Spleen (tissue), 11 donors: Measurements from ENCODE around the gene PNKD. TPM values are rescaled to one million over a fixed set of nuclear protein-coding genes. Genes with fewer than 3 reads are reported as not detected.

ENCODE experiments used
- DNase-seq: peaks from one replicate; pipeline ENCODE4 v3.0.0-alpha.2; 2020
- H3K27ac ChIP-seq, 8 donors: fragments of 200-600 bp; sonication (generic) in 7 of 8; 1 replicate in 4 of 8; 2 replicates in 4 of 8; pipeline versions ENCODE4 v1.5.0 to v1.8.0; 2016 to 2021; ENCODE audit warnings: inconsistent platforms in 4 of 8, mild to moderate bottlenecking in 4 of 8, moderate library complexity in 1 of 8
- H3K27me3 ChIP-seq, 7 donors: fragments of 200-600 bp; sonication (generic) in 6 of 7; replicated peaks in 1 of 7; 1 replicate in 4 of 7; 2 replicates in 3 of 7; pipeline versions ENCODE4 v1.5.0 to v1.8.0; 2016 to 2021; ENCODE audit warnings: inconsistent platforms in 3 of 7, mild to moderate bottlenecking in 1 of 7
- H3K36me3 ChIP-seq, 6 donors: fragments of 200-600 bp; sonication (generic) in 5 of 6; 1 replicate in 4 of 6; 2 replicates in 2 of 6; pipeline versions ENCODE4 v1.5.0 to v1.8.0; 2016 to 2021; ENCODE audit warnings: inconsistent platforms in 2 of 6
- H3K4me1 ChIP-seq, 6 donors: fragments of 200-600 bp; sonication (generic) in 5 of 6; 1 replicate in 3 of 6; 2 replicates in 3 of 6; pipeline versions ENCODE4 v1.5.0 to v1.8.0; 2016 to 2021; ENCODE audit warnings: inconsistent platforms in 3 of 6
- H3K4me3 ChIP-seq, 8 donors: fragments of 200-600 bp; sonication (generic) in 7 of 8; 1 replicate in 4 of 8; 2 replicates in 4 of 8; pipeline versions ENCODE4 v1.5.0 to v1.8.0; 2016 to 2021; ENCODE audit warnings: inconsistent platforms in 4 of 8, mild to moderate bottlenecking in 4 of 8, moderate library complexity in 2 of 8
- H3K9me3 ChIP-seq, 8 donors: fragments of 200-600 bp; sonication (generic) in 7 of 8; 1 replicate in 4 of 8; 2 replicates in 4 of 8; pipeline versions ENCODE4 v1.5.0 to v1.8.0; 2016 to 2021; ENCODE audit warnings: inconsistent platforms in 4 of 8
- CTCF ChIP-seq, 11 experiments: fragments of 200-600 bp in 7 of 11; fragments of 450-650 bp in 4 of 11; sonication (generic) in 4 of 11; IDR thresholded peaks in 8 of 11; conservative IDR thresholded peaks in 3 of 11; 1 replicate in 7 of 11; 2 replicates in 4 of 11; pipeline versions ENCODE4 v1.4.0 to v1.8.0; 2016 to 2021; ENCODE audit warnings: antibody characterized with exemption in 11 of 11, inconsistent platforms in 4 of 11, mild to moderate bottlenecking in 1 of 11
- POLR2A ChIP-seq, 3 donors: fragments of 450-650 bp; IDR thresholded peaks; one replicate each; pipeline ENCODE4 v1.5.1; 2017; ENCODE audit warnings: antibody characterized with exemption in 3 of 3, mild to moderate bottlenecking in 1 of 3
- POLR2AphosphoS5 ChIP-seq, 3 donors: sonication (generic); formaldehyde crosslinking; IDR thresholded peaks; one replicate each; pipeline ENCODE4 v1.5.1; 2017; ENCODE audit warnings: antibody characterized with exemption in 3 of 3
- WGBS, 5 donors: extraction: QIAGEN DNeasy Blood & Tissue Kit in 3 of 5; methylation state at CpG; one replicate each; pipeline versions ENCODE4 v1.1.5 to v1.1.7; 2013 to 2018; 5-methylcytosine and 5-hydroxymethylcytosine counted together
- intact Hi-C: fragments of 100-400 bp; cut with DNase I; formaldehyde crosslinking; loops from one replicate; pipeline ENCODE4 v1.15.0; 2023; ENCODE audit warnings: low total_unique reads
- microRNA-seq, 3 donors: library from miRNA; unstranded; fragments of <30 nt; microRNA quantifications; one replicate each; pipeline versions ENCODE4 to v1.1.0, GENCODE V29; 2019 to 2020
- polyA plus RNA-seq, 3 donors: library from polyadenylated mRNA; stranded (reverse); fragments of 200-250 nt; gene quantifications; one replicate each; pipeline ENCODE4 v1.2.1, GENCODE V29; 2013
- small RNA-seq, 4 donors: library from RNA; depleted of rRNA; stranded (forward); fragments of <200 nt; gene quantifications; one replicate each; pipeline ENCODE3, GENCODE V24; 2016
- total RNA-seq, 7 donors: library from RNA; depleted of rRNA in 3 of 7; stranded (reverse); fragments of >200 nt in 3 of 7; fragmentation: NEBNext Ultra II Directional in 4 of 7; extraction: Animal tissue kit (Norgen Biotek cat#: 25700) in 4 of 7; gene quantifications; one replicate each; pipeline versions ENCODE4 v1.1.0 to v1.2.1, GENCODE V29; 2016 to 2021
- donor health status: healthy with polysubstance abuse.
- donor health status: DM: no; HTN: no; CAD: no; lungs with moderate emphysema.
- donor health status: DM: no; HTN: no; CAD: no.
- donor health status: Bipolar disorder and iron deficiency.
- donor health status: healthy.
- donor health status: DM: no; HTN: no; CAD: no.
- donor health status: DM: yes; HTN: yes; CAD: no.

PNKD gene
- total and polyA plus RNA-seq, 10 donors = 41.4 to 92.1 (median 49.4) TPM

GRCh38 chr2:218395090-218395444 is 124.7 kb downstream of the PNKD start:
- Histone ChIP-seq H3K9me3 (no peaks in the 10 kb centered on the region), H3K36me3 (peaks cover 0 to 57% (median 0%) of the 10 kb centered on the region in 6 donors), H3K27me3 (no peaks in the 10 kb centered on the region), H3K4me3 (peak overlapping the region in 2 of 8 donors; percentile 95 to 99), H3K27ac (peak overlapping the region in 6 of 8 donors; percentile 98 to 100 (median 99)), H3K4me1 (peaks cover 4 to 81% (median 54%) of the 10 kb centered on the region in 6 donors)
- TF ChIP-seq CTCF (IDR thresholded peaks at IDR 0.05 in 8 of 11, conservative IDR thresholded peaks at IDR 0.05 in 3 of 11) = no peak
- TF ChIP-seq POLR2AphosphoS5 (IDR thresholded peaks at IDR 0.05) = no peak
- no peak for TF ChIP-seq POLR2A (IDR thresholded peaks at IDR 0.05)
- intact Hi-C loops = loop anchor here (10.0 kb wide), 1 partner anchor 100 kb away; the partner anchor contains the start of gene TMBIM1
- DNase-seq = no peak
- 77 to 91% (median 85%) methylated on average over 6 of the region's 6 CpGs for WGBS, 5 donors

GRCh38 chr2:218395456-218395825 is 125.1 kb downstream of the PNKD start:
- intact Hi-C loops = loop anchor here (10.0 kb wide), 1 partner anchor 101 kb away; the partner anchor contains the start of gene TMBIM1
- DNase-seq = peak; percentile 84

GRCh38 chr2:218395826-218396687 is 125.7 kb downstream of the PNKD start:
- Histone ChIP-seq H3K27ac (peak overlapping the region; percentile 90 to 100 (median 99)), H3K4me3 (peak overlapping the region; percentile 40 to 99 (median 96)), H3K4me1 (peaks cover 6 to 83% (median 58%) of the 10 kb centered on the region in 6 donors), H3K9me3 (no peaks in the 10 kb centered on the region), H3K27me3 (no peaks in the 10 kb centered on the region), H3K36me3 (peaks cover 0 to 47% (median 0%) of the 10 kb centered on the region in 6 donors)
- TF ChIP-seq POLR2A (IDR thresholded peaks at IDR 0.05) = peak in 1 of 3 donors; percentile 35
- peak; percentile 97 to 100 (median 98) for TF ChIP-seq CTCF (IDR thresholded peaks at IDR 0.05 in 8 of 11, conservative IDR thresholded peaks at IDR 0.05 in 3 of 11)
- TF ChIP-seq POLR2AphosphoS5 (IDR thresholded peaks at IDR 0.05) = peak; percentile 88 to 96 (median 93)
- WGBS, 5 donors = 1 to 3% (median 2%) methylated on average over 26 to 57 of the region's 57 CpGs
- peak; percentile 99 for DNase-seq
- intact Hi-C loops = loop anchor here (10.0 kb wide), 1 partner anchor 101 kb away; the partner anchor contains the start of gene TMBIM1

More at GRCh38 chr2:218395456-218395825, 125.1 kb downstream of the PNKD start:
- H3K9me3 ChIP-seq = no peaks in the 10 kb centered on the region
- TF ChIP-seq CTCF (IDR thresholded peaks at IDR 0.05 in 8 of 11, conservative IDR thresholded peaks at IDR 0.05 in 3 of 11) = no peak
- no peak for TF ChIP-seq POLR2A (IDR thresholded peaks at IDR 0.05)
- TF ChIP-seq POLR2AphosphoS5 (IDR thresholded peaks at IDR 0.05) = no peak
- H3K36me3 ChIP-seq = peaks cover 0 to 53% (median 0%) of the 10 kb centered on the region in 6 donors
- peaks cover 4 to 81% (median 54%) of the 10 kb centered on the region in 6 donors for H3K4me1 ChIP-seq
- WGBS, 5 donors = 39 to 58% (median 44%) methylated on average over 16 of the region's 16 CpGs
- H3K27me3 ChIP-seq = no peaks in the 10 kb centered on the region
- H3K4me3 ChIP-seq = peak overlapping the region in 7 of 8 donors; percentile 78 to 99 (median 97)
- H3K27ac ChIP-seq = peak overlapping the region; percentile 90 to 100 (median 99)

Small RNA genes within 50 kb of the gene (microRNA-seq; reads per million reads assigned to microRNA genes)
- gene MIR6513 (3.4 to 5.3 (median 4.7) reads per million in 3 donors), gene MIR6810 (1.1 to 1.4 (median 1.4) reads per million in 3 donors)

Small RNA genes within 50 kb of the gene (small RNA-seq; reads per million reads assigned to genes)
- 0 to 0.08 (median 0) reads per million in 4 donors for gene MIR6810

Other genes starting within 250 kb of the PNKD start
- gene RUFY4, start 201.3 kb upstream of the PNKD start, total RNA-seq = 1 to 10 TPM; 2.0 to 4.5 (median 2.6) TPM
- gene RUFY4, start 201.3 kb upstream of the PNKD start, polyA plus RNA-seq = 1 to 10 TPM in 2 of 3 donors, under 1 TPM in 1; 0.32 to 3.7 (median 2.7) TPM
- 100 to 1,000 TPM in 1 of 7 donors, 10 to 100 TPM in 6; 24.4 to 113 (median 56.2) TPM for gene CXCR2, start 144.5 kb upstream of the PNKD start, total RNA-seq
- 1 to 10 TPM in 2 of 3 donors, under 1 TPM in 1; 0.39 to 6.5 (median 2.6) TPM for gene CXCR2, start 144.5 kb upstream of the PNKD start, polyA plus RNA-seq
- gene CXCR1, start 103.6 kb upstream of the PNKD start, total RNA-seq = 100 to 1,000 TPM in 2 of 7 donors, 10 to 100 TPM in 5; 19.4 to 139 (median 48.4) TPM
- gene CXCR1, start 103.6 kb upstream of the PNKD start, polyA plus RNA-seq = 1 to 10 TPM in 2 of 3 donors, under 1 TPM in 1; 0.70 to 6.6 (median 4.9) TPM
- gene ARPC2, start 53.3 kb upstream of the PNKD start, total RNA-seq = 100 to 1,000 TPM; 344 to 554 (median 430) TPM
- gene ARPC2, start 53.3 kb upstream of the PNKD start, polyA plus RNA-seq = 100 to 1,000 TPM; 262 to 317 (median 289) TPM
- 10 to 100 TPM in 1 of 7 donors, 1 to 10 TPM in 6; 2.6 to 13.9 (median 7.3) TPM for gene GPBAR1, start 9.5 kb upstream of the PNKD start, total RNA-seq
- gene GPBAR1, start 9.5 kb upstream of the PNKD start, polyA plus RNA-seq = 1 to 10 TPM; 1.4 to 9.0 (median 2.9) TPM
- 10 to 100 TPM; 55.6 to 84.6 (median 61.9) TPM for gene AAMP, start 382 bp upstream of the PNKD start, total RNA-seq
- 10 to 100 TPM; 54.1 to 93.8 (median 65.6) TPM for gene AAMP, start 382 bp upstream of the PNKD start, polyA plus RNA-seq
- gene TMBIM1, start 22.0 kb downstream of the PNKD start, total RNA-seq = 100 to 1,000 TPM in 3 of 7 donors, 10 to 100 TPM in 4; 79.4 to 121 (median 95.9) TPM
- 10 to 100 TPM; 17.2 to 33.1 (median 27.4) TPM for gene TMBIM1, start 22.0 kb downstream of the PNKD start, polyA plus RNA-seq
- gene CATIP, start 86.3 kb downstream of the PNKD start, total RNA-seq = under 1 TPM in 5 of 7 donors, not detected in 2; 0.30 to 0.76 (median 0.60) TPM
- gene CATIP, start 86.3 kb downstream of the PNKD start, polyA plus RNA-seq = 1 to 10 TPM in 1 of 3 donors, under 1 TPM in 2; 0.57 to 1.1 (median 0.99) TPM
- 100 to 1,000 TPM in 4 of 7 donors, 10 to 100 TPM in 3; 63.5 to 576 (median 167) TPM for gene SLC11A1, start 111.8 kb downstream of the PNKD start, total RNA-seq
- 10 to 100 TPM in 2 of 3 donors, 1 to 10 TPM in 1; 6.2 to 67.0 (median 38.6) TPM for gene SLC11A1, start 111.8 kb downstream of the PNKD start, polyA plus RNA-seq
- 100 to 1,000 TPM; 114 to 184 (median 163) TPM for gene CTDSP1, start 129.3 kb downstream of the PNKD start, total RNA-seq
- gene CTDSP1, start 129.3 kb downstream of the PNKD start, polyA plus RNA-seq = 100 to 1,000 TPM in 1 of 3 donors, 10 to 100 TPM in 2; 65.6 to 114 (median 72.4) TPM
- gene VIL1, start 148.6 kb downstream of the PNKD start, total RNA-seq = under 1 TPM in 3 of 7 donors, not detected in 4; 0.17 to 0.72 (median 0.38) TPM
- under 1 TPM; 0.04 to 0.19 (median 0.06) TPM for gene VIL1, start 148.6 kb downstream of the PNKD start, polyA plus RNA-seq